ENCODE measurements around the gene GRPEL2. TPM values are rescaled to one million over a fixed set of nuclear protein-coding genes. Genes with fewer than 3 reads are reported as not detected.

Gene GRPEL2
- total RNA-seq, 2 experiments from 2014 or later, result 55.3 to 56.4 TPM

DNA sequence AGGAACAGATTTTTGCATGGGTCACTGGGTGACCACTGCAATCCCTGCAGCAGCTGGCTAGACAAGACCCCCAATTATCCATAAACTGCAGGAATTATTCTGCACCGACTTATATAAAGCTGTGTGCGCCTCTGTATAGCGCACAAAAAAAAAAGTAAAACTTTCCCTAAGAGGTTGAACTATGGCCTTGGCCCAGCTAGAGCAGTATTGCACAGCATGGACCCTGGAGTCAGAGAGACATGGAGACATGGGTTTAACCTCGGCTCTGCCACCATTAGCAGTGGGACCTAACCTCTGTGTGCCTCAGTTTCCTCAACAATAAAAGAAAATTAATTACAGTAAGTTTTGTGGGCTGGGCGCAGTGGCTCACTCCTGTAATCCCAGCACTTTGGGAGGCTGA is 17.1 kb upstream of the GRPEL2 start:
- Mint-ChIP-seq H3K27me3 (no peaks in the 10 kb centered on the region), H3K27ac (no peak overlapping the region), H3K9me3 (no peaks in the 10 kb centered on the region), H3K4me3 (no peak overlapping the region), H3K36me3 (no peaks in the 10 kb centered on the region), H3K4me1 (no peaks in the 10 kb centered on the region)
- DNase-seq, result no peak

DNA sequence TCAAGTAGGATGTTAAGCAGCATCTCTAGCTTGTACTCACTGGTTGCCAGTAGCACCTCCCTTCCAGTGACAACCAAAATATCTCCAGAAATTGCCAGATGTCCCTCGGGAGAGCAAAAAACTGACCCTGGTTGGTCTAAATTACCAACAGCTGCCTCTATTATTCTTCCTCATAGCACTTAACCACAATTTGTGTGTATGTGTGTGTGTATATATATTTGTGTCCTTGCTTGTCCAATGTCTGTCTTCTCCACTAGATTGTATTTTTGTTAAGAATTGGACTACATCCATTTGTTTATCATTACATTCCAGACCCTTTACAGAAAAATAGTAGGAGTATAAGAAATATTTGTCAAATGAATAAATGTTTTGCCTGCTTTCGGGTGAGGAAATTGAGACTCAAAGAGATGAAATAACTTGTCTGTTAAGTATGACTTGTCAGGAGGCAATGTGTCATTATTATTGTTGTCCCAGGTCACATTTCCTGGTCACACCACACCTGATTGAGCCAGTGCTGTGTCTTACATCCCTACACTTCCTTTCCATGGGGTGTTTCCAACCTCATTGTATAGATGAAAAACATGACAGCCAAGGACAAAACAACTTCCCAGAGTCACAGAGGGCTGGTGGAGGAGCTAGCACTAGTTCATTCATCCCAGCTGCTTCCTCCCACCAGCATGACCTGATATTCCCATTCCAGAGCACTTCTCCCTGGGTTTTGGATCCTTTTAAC is 11.4 kb upstream of the GRPEL2 start:
- no peaks in the 10 kb centered on the region for H3K4me1 Mint-ChIP-seq
- no peaks in the 10 kb centered on the region for H3K36me3 Mint-ChIP-seq
- DNase-seq, result no peak
- H3K27ac Mint-ChIP-seq, result no peak overlapping the region
- H3K27me3 Mint-ChIP-seq, result no peaks in the 10 kb centered on the region
- H3K9me3 Mint-ChIP-seq, result no peaks in the 10 kb centered on the region
- H3K4me3 Mint-ChIP-seq, result no peak overlapping the region

DNA sequence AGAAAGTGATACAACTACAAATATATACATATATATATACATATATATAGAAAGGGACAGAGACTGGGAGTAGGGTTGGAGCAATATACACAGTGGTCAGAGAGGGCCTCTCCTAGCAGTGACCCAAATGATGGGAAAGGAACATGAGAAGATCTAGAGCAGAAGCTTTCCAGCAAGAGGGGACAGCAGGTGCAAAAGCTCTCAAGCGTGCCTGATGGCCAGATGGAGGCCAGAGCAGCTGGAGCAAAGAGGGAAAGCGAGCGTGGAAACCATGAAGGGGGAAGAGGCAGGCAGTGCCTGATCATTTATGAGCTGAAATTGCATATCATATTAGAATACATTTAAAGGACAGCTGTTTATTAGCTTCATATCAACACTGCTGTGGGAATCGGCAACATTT is 7.6 kb upstream of the GRPEL2 start:
- Mint-ChIP-seq H3K36me3 (no peaks in the 10 kb centered on the region), H3K4me3 (no peak overlapping the region), H3K27ac (no peak overlapping the region), H3K4me1 (no peaks in the 10 kb centered on the region), H3K27me3 (no peaks in the 10 kb centered on the region), H3K9me3 (no peaks in the 10 kb centered on the region)
- no peak for DNase-seq

DNA sequence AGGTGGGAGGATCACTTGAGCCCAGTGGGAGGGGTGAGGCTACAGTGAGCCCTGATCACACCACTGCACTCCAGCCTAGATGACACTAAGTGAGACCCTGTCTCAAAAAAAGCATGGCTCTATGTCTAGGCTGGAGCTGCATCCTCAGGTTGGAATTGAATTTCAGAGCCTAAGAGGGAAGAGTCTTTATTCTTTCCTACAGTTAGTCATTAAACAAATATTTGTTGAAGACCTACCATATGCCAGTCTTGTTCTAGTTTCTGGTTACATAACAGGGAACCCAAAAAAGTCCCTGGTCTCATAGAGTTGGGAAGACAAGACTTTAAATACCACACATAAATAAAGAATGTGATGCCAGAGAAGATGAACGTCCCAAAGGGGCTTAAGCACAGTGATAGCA is 6.9 kb upstream of the GRPEL2 start:
- no peak for DNase-seq
- H3K36me3 Mint-ChIP-seq, result no peaks in the 10 kb centered on the region
- no peak overlapping the region for H3K4me3 Mint-ChIP-seq
- no peak overlapping the region for H3K27ac Mint-ChIP-seq
- no peaks in the 10 kb centered on the region for H3K27me3 Mint-ChIP-seq
- no peaks in the 10 kb centered on the region for H3K4me1 Mint-ChIP-seq
- no peaks in the 10 kb centered on the region for H3K9me3 Mint-ChIP-seq

DNA sequence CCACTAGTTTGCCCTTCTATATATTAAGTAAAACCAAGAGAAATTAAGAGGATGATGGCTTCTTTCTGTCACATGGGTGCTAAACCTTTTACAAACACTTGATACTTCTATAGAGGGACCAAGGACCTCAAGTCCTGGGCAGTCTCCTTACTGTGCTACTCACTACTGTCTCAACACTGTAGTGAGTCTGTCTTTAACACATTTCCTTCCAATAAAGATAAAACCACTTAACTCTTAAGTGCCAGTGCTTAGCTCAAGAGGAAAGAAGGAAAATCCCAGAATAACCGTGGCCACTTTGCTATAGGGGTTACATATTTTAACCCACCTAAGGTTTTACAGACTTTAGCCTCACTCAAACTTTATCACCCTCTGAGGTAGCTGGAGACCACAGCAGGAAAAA is 4.4 kb upstream of the GRPEL2 start:
- H3K36me3 Mint-ChIP-seq, result peaks cover 7% of the 10 kb centered on the region
- no peak overlapping the region for H3K4me3 Mint-ChIP-seq
- no peak for DNase-seq
- no peaks in the 10 kb centered on the region for H3K9me3 Mint-ChIP-seq
- H3K27ac Mint-ChIP-seq, result no peak overlapping the region
- H3K27me3 Mint-ChIP-seq, result no peaks in the 10 kb centered on the region
- H3K4me1 Mint-ChIP-seq, result peaks cover 11% of the 10 kb centered on the region

DNA sequence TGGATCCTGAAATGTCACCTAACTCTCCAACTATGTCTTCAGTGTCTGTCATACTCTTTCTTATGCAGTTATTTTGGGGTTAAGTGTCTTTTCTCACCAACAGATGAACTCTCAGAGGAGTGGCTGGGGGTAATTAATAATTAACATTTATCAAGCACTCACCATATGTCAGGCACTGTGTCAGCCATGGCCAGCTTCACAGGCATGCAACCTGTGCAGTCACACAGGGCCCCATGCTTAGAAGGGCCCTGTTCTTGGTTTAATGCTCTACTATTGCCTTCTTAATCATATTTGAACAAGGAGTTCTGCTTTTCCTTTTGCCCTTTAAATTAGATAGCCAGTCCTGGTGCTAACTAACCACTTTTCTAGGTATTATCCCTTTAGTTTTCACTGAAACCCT is 3.4 kb upstream of the GRPEL2 start:
- peaks cover 12% of the 10 kb centered on the region for H3K36me3 Mint-ChIP-seq
- no peak for DNase-seq
- H3K4me3 Mint-ChIP-seq, result no peak overlapping the region
- no peaks in the 10 kb centered on the region for H3K9me3 Mint-ChIP-seq
- H3K27me3 Mint-ChIP-seq, result no peaks in the 10 kb centered on the region
- peaks cover 12% of the 10 kb centered on the region for H3K4me1 Mint-ChIP-seq
- no peak overlapping the region for H3K27ac Mint-ChIP-seq

DNA sequence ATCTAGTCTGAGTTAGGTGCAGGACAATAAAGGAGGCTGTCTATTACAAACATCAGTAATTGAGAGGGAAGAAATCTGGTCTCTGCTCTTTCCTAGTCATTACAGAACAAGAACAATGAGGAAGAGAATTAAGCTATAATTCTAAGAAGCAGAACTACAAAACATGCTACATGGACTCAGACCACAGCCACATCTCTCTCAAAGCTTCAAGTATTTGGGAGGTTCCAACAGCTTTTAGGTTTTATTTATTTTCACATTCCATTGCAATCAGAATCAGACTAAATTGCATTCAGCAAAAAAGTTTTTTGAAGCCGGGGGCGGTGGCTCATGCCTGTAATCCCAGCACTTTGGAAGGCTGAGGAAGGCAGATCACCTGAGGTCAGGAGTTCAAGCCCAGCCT is 1.1 kb upstream of the GRPEL2 start:
- Mint-ChIP-seq H3K9me3 (no peaks in the 10 kb centered on the region), H3K27me3 (no peaks in the 10 kb centered on the region), H3K4me1 (peaks cover 34% of the 10 kb centered on the region), H3K27ac (peak overlapping the region; percentile 93), H3K36me3 (peaks cover 35% of the 10 kb centered on the region), H3K4me3 (peak overlapping the region; percentile 98)
- DNase-seq, result no peak

DNA sequence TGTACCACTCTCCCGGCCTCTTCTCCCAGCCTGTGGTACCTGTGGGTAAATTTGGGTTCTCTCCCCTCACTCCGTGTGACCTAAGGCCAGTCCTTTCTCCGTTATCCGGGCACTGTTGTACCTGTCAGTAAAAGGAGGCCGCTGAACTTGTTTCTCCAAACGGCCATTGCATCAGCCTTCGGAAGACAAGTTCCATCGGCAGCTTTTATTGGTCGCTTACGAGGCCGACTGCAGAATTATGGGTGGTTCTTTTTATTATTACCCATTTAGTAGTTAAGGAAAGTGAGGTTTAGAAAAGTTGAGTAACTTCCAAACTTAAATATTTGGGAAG is 558 bp downstream of the GRPEL2 start:
- H3K27me3 Mint-ChIP-seq, result no peaks in the 10 kb centered on the region
- H3K9me3 Mint-ChIP-seq, result no peaks in the 10 kb centered on the region
- DNase-seq, result no peak

DNA sequence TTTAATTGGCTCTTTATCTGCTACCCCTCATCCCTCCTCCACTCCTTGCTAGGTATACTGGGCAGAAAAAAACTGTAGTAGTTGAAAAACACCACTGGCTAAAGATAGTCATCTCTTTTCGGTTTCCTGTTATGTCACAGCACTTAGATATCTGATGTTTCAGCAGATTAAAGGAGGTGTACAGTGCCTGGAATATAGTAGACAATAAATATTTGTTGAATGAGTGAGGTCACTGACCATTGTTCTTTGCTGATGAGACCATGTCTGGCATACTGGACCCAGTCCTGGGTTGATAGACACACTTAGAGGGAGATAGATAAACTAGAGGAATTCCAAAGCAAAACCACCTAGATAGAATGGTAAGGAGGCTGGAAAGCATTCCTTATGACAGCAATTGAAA is 3.2 kb downstream of the GRPEL2 start:
- no peaks in the 10 kb centered on the region for H3K9me3 Mint-ChIP-seq
- H3K4me1 Mint-ChIP-seq, result peaks cover 66% of the 10 kb centered on the region
- peaks cover 64% of the 10 kb centered on the region for H3K36me3 Mint-ChIP-seq
- no peak for DNase-seq
- H3K4me3 Mint-ChIP-seq, result peak overlapping the region; percentile 98
- peak overlapping the region; percentile 93 for H3K27ac Mint-ChIP-seq
- H3K27me3 Mint-ChIP-seq, result no peaks in the 10 kb centered on the region

More for the DNA sequence above, 558 bp downstream of the GRPEL2 start:
- peaks cover 49% of the 10 kb centered on the region for H3K36me3 Mint-ChIP-seq
- peak overlapping the region; percentile 93 for H3K27ac Mint-ChIP-seq
- peak overlapping the region; percentile 98 for H3K4me3 Mint-ChIP-seq
- H3K4me1 Mint-ChIP-seq, result peaks cover 47% of the 10 kb centered on the region

DNA sequence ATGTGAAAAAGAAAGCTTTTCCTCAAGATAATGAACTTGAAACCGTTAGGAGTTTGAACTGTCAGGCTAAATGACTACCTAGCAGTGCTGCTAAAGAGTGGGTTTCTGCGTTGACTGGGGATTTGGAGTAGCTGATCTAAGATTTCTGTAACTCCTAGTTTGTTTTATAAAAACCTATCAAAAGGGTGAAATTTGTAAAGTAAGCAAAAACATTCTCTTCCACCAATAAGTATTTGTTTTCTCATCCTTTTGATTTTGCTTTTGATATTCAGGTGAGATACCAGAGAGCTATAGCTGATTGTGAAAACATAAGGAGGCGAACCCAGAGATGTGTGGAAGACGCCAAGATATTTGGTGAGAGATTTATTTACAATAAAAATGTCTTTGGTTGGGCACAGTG is 4.1 kb downstream of the GRPEL2 start:
- Mint-ChIP-seq H3K27ac (peak overlapping the region; percentile 93), H3K9me3 (no peaks in the 10 kb centered on the region), H3K4me1 (peaks cover 64% of the 10 kb centered on the region), H3K27me3 (no peaks in the 10 kb centered on the region), H3K4me3 (peak overlapping the region; percentile 22), H3K36me3 (peaks cover 69% of the 10 kb centered on the region)
- no peak for DNase-seq

DNA sequence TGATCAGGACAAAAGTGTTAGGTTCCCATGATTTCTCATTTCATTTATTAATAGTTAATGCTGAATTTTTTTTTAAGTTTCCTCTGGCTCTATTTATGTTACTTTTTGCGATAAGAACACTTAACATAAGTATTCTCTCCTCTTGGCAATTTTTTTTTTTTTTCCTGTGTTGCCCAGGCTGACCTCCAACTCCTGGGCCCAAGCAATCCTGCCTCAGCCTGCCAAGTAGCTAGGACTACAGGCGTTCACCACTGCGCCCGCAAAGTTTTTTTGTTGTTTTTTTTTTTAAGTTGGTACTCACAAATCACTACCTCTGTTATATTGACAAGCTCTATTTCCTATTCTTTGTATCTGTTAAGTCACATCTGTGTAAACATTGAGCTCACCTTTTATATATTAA is 6.9 kb downstream of the GRPEL2 start:
- H3K4me3 Mint-ChIP-seq, result no peak overlapping the region
- H3K27ac Mint-ChIP-seq, result no peak overlapping the region
- no peak for DNase-seq
- no peaks in the 10 kb centered on the region for H3K27me3 Mint-ChIP-seq
- H3K36me3 Mint-ChIP-seq, result peaks cover 76% of the 10 kb centered on the region
- no peaks in the 10 kb centered on the region for H3K9me3 Mint-ChIP-seq
- peaks cover 77% of the 10 kb centered on the region for H3K4me1 Mint-ChIP-seq

DNA sequence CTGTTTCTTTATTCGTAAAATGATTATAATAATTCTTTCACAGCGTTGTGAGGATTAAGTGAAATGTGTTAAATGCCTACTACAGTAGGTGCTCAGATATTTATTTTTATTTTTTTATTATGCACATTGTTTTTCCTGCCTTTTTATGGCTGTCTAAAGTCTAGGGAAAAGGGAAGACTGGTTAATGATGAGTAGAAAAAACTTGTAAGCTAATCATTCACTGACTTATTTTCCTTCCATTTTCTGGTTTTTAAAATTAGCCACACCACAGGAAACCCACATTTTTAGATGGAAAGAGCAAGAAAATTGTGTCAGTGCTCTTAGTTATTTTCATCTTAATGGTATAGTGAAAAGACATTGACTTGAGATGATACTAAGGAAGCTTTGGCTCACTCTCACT is 8.6 kb downstream of the GRPEL2 start:
- H3K4me1 Mint-ChIP-seq, result peaks cover 67% of the 10 kb centered on the region
- no peaks in the 10 kb centered on the region for H3K27me3 Mint-ChIP-seq
- no peaks in the 10 kb centered on the region for H3K9me3 Mint-ChIP-seq
- no peak overlapping the region for H3K27ac Mint-ChIP-seq
- no peak overlapping the region for H3K4me3 Mint-ChIP-seq
- H3K36me3 Mint-ChIP-seq, result peaks cover 61% of the 10 kb centered on the region
- no peak for DNase-seq

DNA sequence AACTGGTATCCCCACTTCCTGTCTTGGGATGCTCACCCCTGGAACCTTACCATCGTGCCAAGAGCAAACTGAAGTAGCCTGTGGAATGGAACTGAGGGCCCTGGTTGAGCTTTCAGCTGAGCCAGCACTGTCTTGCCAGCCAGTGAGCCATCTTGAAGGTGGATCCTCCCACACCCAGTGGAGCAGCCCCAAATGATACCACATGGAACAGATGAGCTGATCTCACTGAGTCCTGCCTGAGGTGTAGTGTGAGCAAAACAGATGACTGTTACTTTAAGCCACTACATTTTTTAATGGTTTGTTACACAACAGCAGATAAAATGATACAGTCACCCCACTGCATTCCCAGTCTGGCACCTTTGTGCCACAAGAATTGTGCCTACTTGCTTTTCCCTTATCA is 10.4 kb downstream of the GRPEL2 start:
- Mint-ChIP-seq H3K9me3 (no peaks in the 10 kb centered on the region), H3K4me3 (no peak overlapping the region), H3K27me3 (no peaks in the 10 kb centered on the region), H3K36me3 (peaks cover 51% of the 10 kb centered on the region), H3K4me1 (peaks cover 69% of the 10 kb centered on the region), H3K27ac (no peak overlapping the region)
- no peak for DNase-seq

DNA sequence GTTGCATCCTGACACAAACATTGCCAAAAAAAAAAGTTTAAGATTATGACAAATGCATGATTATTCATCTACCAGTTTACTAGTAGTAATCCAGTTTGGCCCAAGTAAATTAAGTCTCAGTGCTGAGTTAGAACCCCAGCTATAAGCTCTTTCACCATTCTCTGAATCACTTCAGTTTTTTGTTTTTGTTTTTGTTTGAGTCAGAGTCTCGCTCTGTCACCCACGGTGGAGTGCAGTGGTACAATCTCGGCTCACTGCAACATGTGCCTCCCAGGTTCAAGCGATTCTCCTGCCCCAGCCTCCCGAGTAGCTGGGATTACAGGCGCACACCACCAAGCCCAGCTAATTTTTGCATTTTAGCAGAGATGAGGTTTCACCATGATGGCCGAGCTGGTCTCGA is 11.1 kb downstream of the GRPEL2 start:
- no peak for DNase-seq
- Mint-ChIP-seq H3K4me1 (peaks cover 66% of the 10 kb centered on the region), H3K4me3 (peak overlapping the region; percentile 20), H3K27me3 (no peaks in the 10 kb centered on the region), H3K36me3 (peaks cover 50% of the 10 kb centered on the region), H3K27ac (no peak overlapping the region), H3K9me3 (no peaks in the 10 kb centered on the region)

DNA sequence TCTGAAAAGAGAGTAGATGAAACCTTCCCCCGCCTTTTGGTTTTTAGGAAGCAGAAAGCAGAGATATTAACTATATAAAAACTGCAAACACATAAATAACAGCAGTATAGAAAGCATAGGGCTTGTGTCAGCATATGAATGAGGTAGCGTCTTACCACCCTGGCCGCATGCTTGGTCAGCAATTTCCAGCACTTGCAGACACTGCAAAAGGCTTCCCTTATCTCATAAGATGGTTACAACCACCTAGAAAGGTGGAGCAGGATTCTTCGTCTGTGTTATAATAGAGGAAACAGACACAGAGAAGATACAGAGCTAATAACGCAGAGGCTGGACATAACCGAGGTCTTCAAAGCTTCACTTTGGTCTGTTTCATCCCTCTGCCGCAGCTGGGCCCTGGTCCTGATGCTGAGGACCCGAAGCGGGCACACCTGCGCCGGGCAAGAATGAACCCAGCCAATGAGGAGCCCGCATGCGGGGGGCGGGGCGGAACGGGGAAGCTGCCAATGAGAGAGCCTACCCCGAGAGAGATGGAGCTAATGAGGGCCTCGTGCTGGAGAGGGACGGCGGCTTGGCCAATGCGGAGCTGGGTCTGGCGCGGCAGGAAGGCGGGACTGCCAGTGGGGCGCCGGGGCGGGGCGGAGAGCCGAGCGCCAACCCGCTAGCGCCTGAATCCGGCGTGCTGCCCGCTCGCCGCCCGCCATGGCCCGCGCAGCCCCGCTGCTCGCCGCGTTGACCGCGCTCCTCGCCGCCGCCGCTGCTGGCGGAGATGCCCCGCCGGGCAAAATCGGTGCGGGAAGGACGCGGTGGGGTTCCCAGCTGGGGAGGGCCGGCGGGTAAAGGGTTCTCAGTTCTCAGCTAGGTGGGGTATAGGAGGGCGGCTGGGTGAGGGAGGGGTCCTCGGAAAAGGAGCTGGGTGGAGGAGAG is 12.3 kb downstream of the GRPEL2 start, which contains the start of gene PCYOX1L:
TSS of gene PCYOX1L (plus strand) at position 677 of the 924 bp plus-strand sequence. CDS start at position 700, 23 bp downstream.
- H3K4me3 Mint-ChIP-seq, result peak within 1 kb of the TSS; percentile 87
- peak within 1 kb of the TSS; percentile 85 for H3K27ac Mint-ChIP-seq
- no peaks in the 10 kb centered on the region for H3K9me3 Mint-ChIP-seq
- H3K36me3 Mint-ChIP-seq, result peaks cover 42% of the 10 kb centered on the region
- peaks cover 58% of the 10 kb centered on the region for H3K4me1 Mint-ChIP-seq
- H3K27me3 Mint-ChIP-seq, result no peaks in the 10 kb centered on the region
- peak; percentile 96 for DNase-seq

Data from activated naive CD8-positive, alpha-beta T cell treated with anti-CD3 and anti-CD28 coated beads for 36 hours (primary cell).